ENCODE results near the gene TUBB4B.

DNA sequence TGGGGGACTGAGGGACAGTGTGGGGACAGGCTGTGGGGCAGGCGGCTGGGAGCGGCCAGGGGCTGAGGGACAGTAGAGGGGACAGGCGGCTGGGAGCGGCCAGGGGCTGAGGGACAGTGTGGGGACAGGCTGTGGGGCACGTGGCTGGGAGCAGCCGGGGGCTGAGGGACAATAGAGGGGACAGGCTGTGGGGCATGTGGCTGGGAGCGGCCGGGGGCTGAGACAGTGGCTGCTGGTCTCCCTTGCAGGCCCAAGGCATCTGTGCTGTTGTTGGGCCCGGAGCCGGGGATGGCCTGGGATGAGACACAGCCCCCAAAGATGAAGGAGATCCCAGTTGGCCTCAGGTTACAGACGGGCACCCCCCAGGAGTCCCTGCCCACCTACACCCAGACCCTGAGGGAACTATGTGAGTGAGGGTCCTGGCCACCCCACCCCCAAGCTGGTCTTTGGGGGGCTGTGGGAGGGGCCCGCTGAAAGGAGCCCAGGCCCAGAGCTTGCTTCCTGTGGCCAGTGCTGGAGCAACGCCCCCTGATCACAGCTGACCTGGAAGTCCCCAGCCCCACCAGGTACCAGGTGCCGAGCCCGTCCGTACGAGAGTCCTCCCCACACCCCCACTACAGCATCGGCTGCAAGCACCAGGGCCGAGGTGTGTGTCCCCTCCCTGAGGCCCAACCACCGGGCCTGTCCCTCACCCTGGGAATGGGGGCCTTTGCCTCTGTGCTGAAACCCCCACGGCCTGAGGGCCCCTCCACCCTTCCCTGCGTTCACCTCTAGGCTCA lies 10.6 kb downstream of the TUBB4B start:
- TF ChIP-seq, protein P1, sequence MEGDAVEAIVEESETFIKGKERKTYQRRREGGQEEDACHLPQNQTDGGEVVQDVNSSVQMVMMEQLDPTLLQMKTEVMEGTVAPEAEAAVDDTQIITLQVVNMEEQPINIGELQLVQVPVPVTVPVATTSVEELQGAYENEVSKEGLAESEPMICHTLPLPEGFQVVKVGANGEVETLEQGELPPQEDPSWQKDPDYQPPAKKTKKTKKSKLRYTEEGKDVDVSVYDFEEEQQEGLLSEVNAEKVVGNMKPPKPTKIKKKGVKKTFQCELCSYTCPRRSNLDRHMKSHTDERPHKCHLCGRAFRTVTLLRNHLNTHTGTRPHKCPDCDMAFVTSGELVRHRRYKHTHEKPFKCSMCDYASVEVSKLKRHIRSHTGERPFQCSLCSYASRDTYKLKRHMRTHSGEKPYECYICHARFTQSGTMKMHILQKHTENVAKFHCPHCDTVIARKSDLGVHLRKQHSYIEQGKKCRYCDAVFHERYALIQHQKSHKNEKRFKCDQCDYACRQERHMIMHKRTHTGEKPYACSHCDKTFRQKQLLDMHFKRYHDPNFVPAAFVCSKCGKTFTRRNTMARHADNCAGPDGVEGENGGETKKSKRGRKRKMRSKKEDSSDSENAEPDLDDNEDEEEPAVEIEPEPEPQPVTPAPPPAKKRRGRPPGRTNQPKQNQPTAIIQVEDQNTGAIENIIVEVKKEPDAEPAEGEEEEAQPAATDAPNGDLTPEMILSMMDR (conservative IDR thresholded peaks at IDR 0.05; ENCODE audit: low read length): no peak
- no peak for TF ChIP-seq EZH2phosphoT487 (IDR thresholded peaks at IDR 0.05; ENCODE audit: borderline replicate concordance, low read depth, low read length)

Data from OCI-LY7 (cell line).